Measurements from ENCODE around the gene EFHC2.

Gene EFHC2, protein sequence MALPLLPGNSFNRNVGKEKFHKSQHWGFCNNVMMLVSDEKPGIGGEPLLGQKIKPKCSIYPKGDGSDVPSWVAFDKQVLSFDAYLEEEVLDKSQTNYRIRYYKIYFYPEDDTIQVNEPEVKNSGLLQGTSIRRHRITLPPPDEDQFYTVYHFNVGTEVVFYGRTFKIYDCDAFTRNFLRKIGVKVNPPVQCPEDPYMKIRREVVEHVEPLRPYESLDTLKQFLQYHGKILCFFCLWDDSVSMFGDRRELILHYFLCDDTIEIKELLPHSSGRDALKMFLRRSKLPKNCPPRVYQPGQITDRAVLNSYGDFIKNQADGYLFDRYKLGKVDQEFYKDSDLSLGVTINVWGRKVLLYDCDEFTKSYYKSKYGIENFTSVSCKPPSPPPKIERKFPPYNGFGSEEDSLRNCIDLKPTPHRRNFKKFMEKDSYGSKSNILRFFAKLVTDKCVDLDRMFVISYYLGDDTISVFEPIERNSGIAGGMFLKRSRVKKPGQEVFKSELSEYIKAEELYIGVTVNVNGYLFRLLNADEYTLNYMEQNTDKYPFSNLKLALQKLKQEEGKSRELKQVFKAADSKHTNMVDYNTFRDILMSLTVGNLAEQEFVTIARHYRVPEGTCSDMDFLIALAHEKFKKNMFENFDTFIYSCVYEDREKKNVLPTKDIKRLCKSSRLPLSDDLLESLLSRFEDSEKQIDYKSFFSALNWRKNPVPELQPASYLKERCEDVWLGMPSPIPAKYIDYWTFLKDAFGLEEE

GRCh38 chrX:44343412-44344141 lies at the start of gene EFHC2:
TSS of gene EFHC2 (minus strand) at chrX:44343672. CDS start at chrX:44343588, 84 bp downstream.
- no peak for DNase-seq

- no peak for DNase-seq
Observed at GRCh38 chrX:44392767-44393166, 49.3 kb upstream of the EFHC2 start.

DNA sequence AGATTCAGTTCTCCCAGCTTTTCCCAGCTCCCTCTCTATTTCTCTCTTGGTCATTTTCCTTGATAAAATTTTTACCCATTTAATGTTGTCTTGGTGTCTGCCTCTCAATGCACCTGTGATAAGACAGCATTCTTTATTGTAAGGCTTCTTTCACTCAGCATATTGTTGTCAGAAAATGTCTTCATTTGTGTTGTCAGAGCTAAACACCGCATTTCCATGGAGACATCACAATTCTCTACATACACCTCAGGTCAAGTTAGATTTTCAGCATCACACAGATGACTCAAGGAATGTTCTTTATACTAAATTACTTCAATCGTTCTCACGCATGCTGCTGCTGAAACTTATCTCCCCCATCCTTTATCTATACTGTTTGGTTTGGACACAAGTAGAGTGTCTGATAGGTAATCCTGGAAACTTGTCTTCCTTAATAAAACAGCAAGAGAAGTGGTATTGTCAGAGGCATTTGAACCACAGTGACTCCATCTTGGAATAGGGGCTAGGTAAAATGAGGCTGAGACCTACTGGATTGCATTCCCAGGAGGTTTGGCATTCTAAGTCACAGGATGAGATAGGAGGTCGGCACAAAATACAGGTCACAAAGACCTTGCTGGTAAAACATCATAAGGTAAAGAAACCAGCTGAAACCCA lies 41.3 kb upstream of the EFHC2 start:
- no peak for DNase-seq

DNA sequence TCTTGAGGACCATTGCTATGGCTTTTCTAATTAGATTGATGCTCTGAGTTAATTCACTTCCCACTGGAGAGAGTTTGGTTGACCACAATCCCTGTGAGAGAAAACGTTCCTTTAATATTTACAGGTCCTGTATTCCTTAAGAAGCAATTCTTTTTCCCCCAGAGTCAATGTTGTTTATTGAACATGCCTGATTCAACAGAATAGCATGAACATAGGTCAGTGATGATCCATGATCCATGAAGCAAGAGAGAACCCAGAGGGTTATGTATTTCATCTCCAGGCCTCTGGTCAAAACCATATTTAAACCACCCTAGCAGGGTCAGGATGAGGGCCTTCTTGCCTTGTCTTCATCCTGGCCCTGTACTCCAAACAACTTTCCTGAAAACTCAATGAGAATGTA lies 39.4 kb upstream of the EFHC2 start:
- DNase-seq = no peak

- no peak for DNase-seq
Observed at GRCh38 chrX:44352758-44353157, 9.3 kb upstream of the EFHC2 start.

- no peak for DNase-seq
Observed at GRCh38 chrX:44349561-44349960, 6.1 kb upstream of the EFHC2 start.

GRCh38 chrX:44344687-44345086 lies 1.2 kb upstream of the EFHC2 start:
- no peak for DNase-seq

GRCh38 chrX:44344194-44344593 lies 722 bp upstream of the EFHC2 start:
- DNase-seq = no peak

- DNase-seq = no peak
Observed at GRCh38 chrX:44342866-44343265, 606 bp downstream of the EFHC2 start.

DNA sequence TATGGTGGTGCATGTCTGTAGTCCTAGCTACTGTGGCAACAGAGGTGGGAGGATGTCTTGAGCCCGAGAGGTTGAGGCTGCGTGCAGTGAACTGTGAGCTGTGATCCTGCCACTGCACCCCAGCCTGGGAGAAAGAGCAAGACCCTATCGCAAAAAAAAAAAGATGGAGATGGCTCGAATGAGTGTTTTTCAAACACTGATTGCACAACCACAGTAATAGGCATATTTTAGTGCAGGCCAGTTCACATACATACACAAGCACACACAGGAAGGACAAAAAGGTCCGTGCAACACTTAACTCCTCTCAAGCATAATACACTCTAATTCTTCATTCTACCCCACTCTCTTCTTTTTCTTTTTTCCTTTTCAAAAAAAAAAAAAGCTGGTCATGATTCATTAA lies 5.1 kb downstream of the EFHC2 start:
- no peak for DNase-seq

- no peak for DNase-seq
Observed at GRCh38 chrX:44332437-44332836, 11.0 kb downstream of the EFHC2 start.

- DNase-seq = no peak
Observed at GRCh38 chrX:44330227-44330626, 13.2 kb downstream of the EFHC2 start.

DNA sequence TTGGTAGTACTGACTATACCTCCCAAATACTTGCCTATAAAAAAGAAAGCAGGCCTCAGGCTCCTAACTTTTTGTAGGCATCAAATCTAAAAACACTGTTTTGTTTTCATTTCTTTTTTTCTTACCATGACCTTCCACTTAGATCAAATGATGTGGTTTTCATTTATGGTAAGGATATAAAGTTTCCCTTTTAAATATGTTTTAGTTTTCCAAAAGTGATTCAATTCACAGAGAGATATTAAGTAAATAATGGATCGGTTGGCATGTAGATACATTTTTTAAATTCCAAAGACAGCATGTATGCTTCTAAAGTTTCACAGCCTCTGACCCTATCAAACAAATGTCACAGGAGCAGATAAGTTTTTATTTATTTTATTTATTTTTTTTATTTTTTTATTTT lies 23.9 kb downstream of the EFHC2 start:
- DNase-seq = no peak

DNA sequence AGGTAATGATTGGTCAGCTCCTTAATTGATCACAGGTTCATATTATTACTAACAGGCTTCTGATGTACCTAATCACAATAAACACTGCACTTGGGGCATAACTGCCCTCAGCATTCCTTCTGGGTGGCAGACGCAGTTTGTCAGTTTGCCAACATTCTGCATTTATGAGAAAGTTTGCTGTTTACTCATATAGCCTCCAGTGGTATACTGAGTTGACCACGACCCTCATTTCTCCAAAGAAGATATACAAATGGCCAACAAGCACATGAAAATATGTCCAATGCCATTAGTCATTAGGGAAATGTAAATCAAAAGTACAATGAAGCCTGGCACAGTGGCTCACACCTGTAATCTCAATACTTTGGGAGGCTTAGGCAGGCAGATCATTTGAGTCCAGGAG lies 26.3 kb downstream of the EFHC2 start:
- no peak for DNase-seq

DNA sequence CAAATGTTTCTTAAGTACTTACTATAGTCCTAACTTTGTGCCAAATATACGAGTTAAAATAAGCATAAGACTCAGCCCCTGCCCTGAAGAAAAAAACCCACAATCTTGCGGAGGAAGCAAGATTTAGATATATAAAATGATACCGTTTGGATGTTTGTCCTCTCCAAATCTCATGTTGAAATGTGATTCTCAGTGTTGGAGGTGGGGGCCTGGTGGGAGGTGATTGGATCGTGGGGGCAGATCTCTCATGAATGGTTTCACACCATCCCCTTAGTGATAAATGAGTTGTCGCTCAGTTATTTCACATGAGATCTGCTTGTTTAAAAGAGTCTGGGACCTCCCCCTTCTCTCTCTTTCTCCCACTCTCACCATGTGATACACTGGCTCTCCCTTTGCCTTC lies 28.7 kb downstream of the EFHC2 start:
- DNase-seq = no peak

- no peak for DNase-seq
Observed at GRCh38 chrX:44314259-44314734, 29.2 kb downstream of the EFHC2 start.

- DNase-seq = no peak
Observed at GRCh38 chrX:44312421-44312820, 31.1 kb downstream of the EFHC2 start.

DNA sequence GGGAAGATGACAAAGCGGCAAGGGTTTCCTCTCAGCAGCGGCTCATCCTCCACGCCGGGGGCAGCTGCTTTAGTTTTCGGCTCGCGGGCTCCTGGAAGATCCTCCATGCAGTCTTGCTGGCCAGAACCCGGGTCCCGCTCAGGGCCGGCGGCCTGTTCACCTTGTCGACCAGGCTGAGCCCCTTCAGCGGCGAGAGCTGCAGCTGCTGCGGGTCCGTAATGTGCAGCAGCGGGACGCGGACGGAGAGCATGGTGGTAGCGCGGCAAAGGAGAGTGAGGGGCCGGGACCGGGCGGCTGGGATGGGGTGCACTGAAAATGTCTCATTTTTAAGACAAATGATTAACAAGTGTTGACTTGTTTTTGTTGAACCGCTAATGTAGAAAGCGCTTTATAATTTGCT lies 33.2 kb downstream of the EFHC2 start:
- DNase-seq = no peak

DNA sequence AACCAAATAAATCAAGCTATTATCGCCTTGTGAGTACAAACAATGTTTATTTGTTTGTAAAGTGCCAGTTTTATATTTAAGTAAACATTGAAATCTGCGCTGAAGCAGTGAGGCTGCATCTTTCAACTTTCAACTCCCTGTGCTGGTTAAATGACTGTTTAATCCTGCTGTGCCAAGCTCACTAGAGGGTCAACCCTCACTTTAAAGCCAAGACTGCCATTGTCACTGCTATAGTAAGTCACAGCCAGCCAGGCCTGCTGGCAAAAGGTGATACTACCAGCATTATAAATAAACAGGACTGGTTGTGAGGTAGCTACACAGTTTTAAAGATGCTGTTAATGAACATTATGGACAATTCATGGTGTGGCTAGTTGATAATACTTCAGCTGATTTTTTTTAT lies 34.6 kb downstream of the EFHC2 start:
- DNase-seq = no peak

- no peak for DNase-seq
Observed at GRCh38 chrX:44306356-44306755, 37.1 kb downstream of the EFHC2 start.

DNA sequence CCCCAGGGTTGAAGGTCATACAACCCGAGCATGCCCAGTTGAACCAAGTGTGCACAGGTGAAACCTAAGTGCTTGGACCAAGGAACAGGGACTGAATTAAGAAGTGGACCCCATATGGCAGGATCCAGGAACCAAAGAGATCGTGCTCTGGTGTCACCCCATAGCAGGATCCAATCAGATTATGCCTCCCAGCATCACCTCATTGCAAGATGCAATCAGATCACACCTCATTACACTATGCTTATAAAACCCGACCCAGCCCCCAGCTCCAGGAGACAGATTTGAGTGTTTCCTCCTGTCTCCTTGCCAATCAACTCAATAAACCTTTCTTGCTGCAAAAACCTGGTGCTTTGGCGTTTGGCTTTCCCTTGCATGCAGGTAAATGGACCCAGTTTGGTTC lies 37.6 kb downstream of the EFHC2 start:
- no peak for DNase-seq

- DNase-seq = no peak
Observed at GRCh38 chrX:44303119-44303518, 40.4 kb downstream of the EFHC2 start.

DNA sequence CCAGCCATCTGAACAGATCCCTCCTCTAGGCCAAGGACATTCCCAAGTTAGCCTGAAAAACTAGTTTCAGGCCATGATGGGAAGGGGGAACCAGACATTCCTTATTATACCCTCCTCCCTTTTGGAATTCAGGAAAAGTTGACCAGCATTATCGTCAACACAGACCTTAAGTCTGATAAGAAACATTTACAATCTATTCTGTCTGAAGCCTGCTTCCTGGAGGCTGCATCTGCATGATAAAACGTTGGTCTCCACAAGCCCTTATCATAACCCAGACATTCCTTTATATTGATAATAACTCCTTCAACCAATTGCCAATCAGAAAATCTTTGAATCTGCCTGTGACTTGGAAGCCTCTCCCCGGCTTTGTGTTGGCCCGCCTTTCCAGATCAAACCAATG lies 44.3 kb downstream of the EFHC2 start:
- DNase-seq = no peak
